ENCODE results near the gene DHX29. TPM values are rescaled to one million over a fixed set of nuclear protein-coding genes. Genes with fewer than 3 reads are reported as not detected.

Gene DHX29
- total RNA-seq, 2 donors from 2014 or later: 20.8 to 24.6 TPM

DNA sequence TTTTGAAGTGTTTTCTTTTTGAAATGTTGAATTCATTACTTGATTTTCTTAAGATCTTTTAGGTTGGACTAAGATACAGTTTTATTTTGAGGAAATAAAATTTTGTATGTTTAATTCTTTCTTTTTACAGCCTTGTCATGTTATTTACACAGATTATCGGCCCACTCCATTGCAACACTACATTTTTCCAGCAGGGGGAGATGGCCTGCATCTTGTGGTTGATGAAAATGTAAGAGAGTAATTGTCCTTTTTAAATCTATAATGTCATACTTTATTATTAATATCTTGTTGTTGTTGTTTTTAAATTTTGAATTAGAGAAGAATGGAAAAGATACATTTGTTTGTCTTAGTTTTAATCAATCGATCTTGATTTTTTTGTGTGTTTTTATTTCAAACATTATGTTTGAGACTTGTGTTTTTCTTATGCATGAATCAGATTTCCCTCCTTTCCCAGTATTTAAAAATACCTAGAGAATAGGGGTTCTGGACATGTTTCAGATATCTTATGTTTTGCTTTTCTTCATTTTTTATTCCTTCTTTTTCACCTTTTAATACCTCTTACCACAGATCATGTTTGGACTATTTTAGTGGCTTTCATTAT, 37.0 kb upstream of the DHX29 start:
- intact Hi-C loops (cut with DNase I): loop anchor here (5.0 kb wide), 1 partner anchor 348 kb away; no protein-coding TSS in a partner anchor

GRCh38 chr5:55343609-55344008, 36.1 kb upstream of the DHX29 start:
- Histone ChIP-seq H3K27me3 (no peaks in the 10 kb centered on the region), H3K36me3 (no peaks in the 10 kb centered on the region), H3K4me3 (no peak overlapping the region), H3K27ac (no peak overlapping the region), H3K9ac (ENCODE audit: low read depth in 2 of 2, low read length in 2 of 2) (no peak overlapping the region), H3K9me3 (no peaks in the 10 kb centered on the region), H3K4me1 (no peaks in the 10 kb centered on the region)
- intact Hi-C loops (cut with DNase I): loop anchor here (5.0 kb wide), 1 partner anchor 349 kb away; no protein-coding TSS in a partner anchor
- DNase-seq: no peak
- TF ChIP-seq, protein P1, sequence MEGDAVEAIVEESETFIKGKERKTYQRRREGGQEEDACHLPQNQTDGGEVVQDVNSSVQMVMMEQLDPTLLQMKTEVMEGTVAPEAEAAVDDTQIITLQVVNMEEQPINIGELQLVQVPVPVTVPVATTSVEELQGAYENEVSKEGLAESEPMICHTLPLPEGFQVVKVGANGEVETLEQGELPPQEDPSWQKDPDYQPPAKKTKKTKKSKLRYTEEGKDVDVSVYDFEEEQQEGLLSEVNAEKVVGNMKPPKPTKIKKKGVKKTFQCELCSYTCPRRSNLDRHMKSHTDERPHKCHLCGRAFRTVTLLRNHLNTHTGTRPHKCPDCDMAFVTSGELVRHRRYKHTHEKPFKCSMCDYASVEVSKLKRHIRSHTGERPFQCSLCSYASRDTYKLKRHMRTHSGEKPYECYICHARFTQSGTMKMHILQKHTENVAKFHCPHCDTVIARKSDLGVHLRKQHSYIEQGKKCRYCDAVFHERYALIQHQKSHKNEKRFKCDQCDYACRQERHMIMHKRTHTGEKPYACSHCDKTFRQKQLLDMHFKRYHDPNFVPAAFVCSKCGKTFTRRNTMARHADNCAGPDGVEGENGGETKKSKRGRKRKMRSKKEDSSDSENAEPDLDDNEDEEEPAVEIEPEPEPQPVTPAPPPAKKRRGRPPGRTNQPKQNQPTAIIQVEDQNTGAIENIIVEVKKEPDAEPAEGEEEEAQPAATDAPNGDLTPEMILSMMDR (IDR thresholded peaks at IDR 0.05): no peak

More for the DNA sequence above, 37.0 kb upstream of the DHX29 start:
- TF ChIP-seq, protein P1 (IDR thresholded peaks at IDR 0.05): peak; percentile 94
- Histone ChIP-seq H3K27ac (no peak overlapping the region), H3K9ac (ENCODE audit: low read depth in 2 of 2, low read length in 2 of 2) (no peak overlapping the region), H3K4me3 (no peak overlapping the region), H3K9me3 (no peaks in the 10 kb centered on the region), H3K36me3 (no peaks in the 10 kb centered on the region), H3K27me3 (no peaks in the 10 kb centered on the region), H3K4me1 (no peaks in the 10 kb centered on the region)
- peak; percentile 77 for DNase-seq

DNA sequence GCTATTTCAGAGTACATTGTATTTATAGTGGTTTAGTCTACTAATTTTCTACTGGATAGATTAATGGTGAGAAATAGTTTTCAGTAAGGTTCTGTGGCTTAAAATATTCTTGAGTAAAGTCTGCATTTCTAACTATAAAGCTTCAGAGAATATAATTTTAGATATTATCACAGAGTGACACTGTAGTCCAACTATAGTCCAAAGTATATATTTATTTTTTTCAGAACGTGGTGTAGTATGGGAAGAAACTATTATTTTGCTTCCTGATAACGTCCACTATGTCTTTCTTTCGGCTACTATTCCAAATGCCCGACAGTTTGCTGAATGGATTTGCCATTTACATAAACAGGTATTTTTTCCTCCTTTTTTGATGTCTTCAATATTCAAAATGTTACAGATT, 35.6 kb upstream of the DHX29 start:
- Histone ChIP-seq H3K4me3 (no peak overlapping the region), H3K36me3 (no peaks in the 10 kb centered on the region), H3K9ac (ENCODE audit: low read depth in 2 of 2, low read length in 2 of 2) (no peak overlapping the region), H3K27ac (no peak overlapping the region), H3K4me1 (no peaks in the 10 kb centered on the region), H3K9me3 (no peaks in the 10 kb centered on the region), H3K27me3 (no peaks in the 10 kb centered on the region)
- intact Hi-C loops (cut with DNase I): loop anchor here (5.0 kb wide), 1 partner anchor 349 kb away; no protein-coding TSS in a partner anchor
- no peak for DNase-seq
- TF ChIP-seq, protein P1 (IDR thresholded peaks at IDR 0.05): no peak

DNA sequence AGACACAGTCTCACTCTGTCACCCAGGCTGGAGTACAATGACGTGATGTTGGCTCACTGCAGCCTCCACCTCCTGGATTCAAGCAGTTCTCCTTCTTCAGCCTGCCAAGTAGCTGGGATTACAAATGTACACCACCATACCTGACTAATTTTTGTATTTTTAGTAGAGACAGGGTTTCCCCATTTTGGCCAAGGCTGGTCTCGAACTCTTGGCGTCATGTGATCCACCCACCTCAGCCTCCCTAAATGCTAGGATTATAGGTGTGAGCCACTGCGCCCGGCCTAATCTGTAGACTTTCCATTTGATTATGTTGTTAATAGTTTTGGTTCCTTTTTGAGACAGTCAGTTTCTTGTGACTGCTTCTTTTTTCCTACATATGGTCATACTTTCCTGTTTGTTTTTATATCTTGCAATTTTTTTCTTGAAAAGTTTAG, 31.3 kb upstream of the DHX29 start:
- H3K36me3 ChIP-seq: no peaks in the 10 kb centered on the region
- H3K9me3 ChIP-seq: no peaks in the 10 kb centered on the region
- H3K4me1 ChIP-seq: no peaks in the 10 kb centered on the region
- no peak overlapping the region for H3K27ac ChIP-seq
- TF ChIP-seq, protein P1 (IDR thresholded peaks at IDR 0.05): no peak
- no peak overlapping the region for H3K9ac ChIP-seq (ENCODE audit: low read depth in 2 of 2, low read length in 2 of 2)
- H3K27me3 ChIP-seq: no peaks in the 10 kb centered on the region
- H3K4me3 ChIP-seq: no peak overlapping the region
- intact Hi-C loops (cut with DNase I): no loop called here
- DNase-seq: no peak

- no peaks in the 10 kb centered on the region for H3K9me3 ChIP-seq
- intact Hi-C loops (cut with DNase I): no loop called here
- no peak for DNase-seq
- H3K4me3 ChIP-seq: no peak overlapping the region
- H3K4me1 ChIP-seq: no peaks in the 10 kb centered on the region
- H3K27me3 ChIP-seq: no peaks in the 10 kb centered on the region
- H3K27ac ChIP-seq: no peak overlapping the region
- no peaks in the 10 kb centered on the region for H3K36me3 ChIP-seq
- TF ChIP-seq, protein P1 (IDR thresholded peaks at IDR 0.05): no peak
- no peak overlapping the region for H3K9ac ChIP-seq (ENCODE audit: low read depth in 2 of 2, low read length in 2 of 2)
Measured at GRCh38 chr5:55338092-55338613, 30.7 kb upstream of the DHX29 start.
